Inferior parietal cortex (tissue), 1 donor: Measurements from ENCODE around the gene PRM2.
"Not testable (repeated sequence)": the region's sequence is repeated elsewhere in the genome, so short reads cannot be mapped to it uniquely, and the experiment has no call there.

Experiments
- DNase-seq: peaks from one replicate; pipeline ENCODE4 v3.0.0-alpha.2; 2016; ENCODE audit errors: extremely low spot score

The PRM2 gene

GRCh38 chr16:11289696-11290095 lies 13.4 kb upstream of the PRM2 start:
- DNase-seq: not testable (repeated sequence)

GRCh38 chr16:11289202-11289601 lies 12.9 kb upstream of the PRM2 start:
- DNase-seq: no peak

- no peak for DNase-seq
Measured at GRCh38 chr16:11285842-11286241, 9.6 kb upstream of the PRM2 start.

GRCh38 chr16:11283820-11284248 lies 7.6 kb upstream of the PRM2 start:
- DNase-seq: no peak

GRCh38 chr16:11280616-11281522 lies 4.6 kb upstream of the PRM2 start, which contains the start of gene PRM1:
TSS of gene PRM1 (minus strand) at chr16:11281330. CDS start at chr16:11281238, 92 bp downstream.
- no peak for DNase-seq

- no peak for DNase-seq
Measured at GRCh38 chr16:11278681-11279628, 2.7 kb upstream of the PRM2 start.

GRCh38 chr16:11277607-11278337 lies 1.5 kb upstream of the PRM2 start:
- no peak for DNase-seq

GRCh38 chr16:11276896-11277593 lies 765 bp upstream of the PRM2 start:
- DNase-seq: no peak

GRCh38 chr16:11274964-11275363 lies 1.3 kb downstream of the PRM2 start:
- DNase-seq: no peak

GRCh38 chr16:11273721-11274324 lies 2.5 kb downstream of the PRM2 start:
- DNase-seq: no peak

- no peak for DNase-seq
Measured at GRCh38 chr16:11272921-11273720, 3.2 kb downstream of the PRM2 start, which contains the start of gene PRM3. TSS of gene PRM3 (minus strand) at chr16:11273629. CDS start at chr16:11273595, 34 bp downstream.

- DNase-seq: no peak
Measured at GRCh38 chr16:11272484-11272883, 3.8 kb downstream of the PRM2 start.

- DNase-seq: no peak
Measured at GRCh38 chr16:11271610-11272009, 4.7 kb downstream of the PRM2 start.

- no peak for DNase-seq
Measured at GRCh38 chr16:11270602-11271162, 5.6 kb downstream of the PRM2 start.

GRCh38 chr16:11268921-11269375 lies 7.3 kb downstream of the PRM2 start, which contains the start of gene TNP2:
TSS of gene TNP2 (minus strand) at chr16:11269325. CDS start at chr16:11269262, 63 bp downstream.
- no peak for DNase-seq

GRCh38 chr16:11265124-11265523 lies 11.2 kb downstream of the PRM2 start:
- DNase-seq: no peak

GRCh38 chr16:11264155-11264832 lies 12.0 kb downstream of the PRM2 start:
- no peak for DNase-seq

GRCh38 chr16:11263737-11264136 lies 12.5 kb downstream of the PRM2 start:
- no peak for DNase-seq
